HG03571 (cell line): ENCODE results near the gene C10orf71.

Source experiments
- ATAC-seq: cut with Tn5 transposase; IDR thresholded peaks from one replicate; pipeline ENCODE4 v1.9.1; 2021; ENCODE audit not compliant: unreplicated experiment

C10orf71 gene

GRCh38 chr10:49370326-49371100 is 71.5 kb downstream of the C10orf71 start:
- ATAC-seq: no peak

GRCh38 chr10:49371967-49372366 is 73.0 kb downstream of the C10orf71 start:
- ATAC-seq: no peak

- no peak for ATAC-seq
These were observed 74.4 kb downstream of the C10orf71 start for GRCh38 chr10:49373361-49373760.

- no peak for ATAC-seq
These were observed 75.8 kb downstream of the C10orf71 start for GRCh38 chr10:49374740-49375139.

GRCh38 chr10:49375611-49376010 is 76.6 kb downstream of the C10orf71 start:
- no peak for ATAC-seq
